ENCODE results near the gene CBR1. TPM values are rescaled to one million over a fixed set of nuclear protein-coding genes. Genes with fewer than 3 reads are reported as not detected.

Gene CBR1
- total RNA-seq, 2 experiments from 2014 or later, result 5.2 to 6.8 TPM

DNA sequence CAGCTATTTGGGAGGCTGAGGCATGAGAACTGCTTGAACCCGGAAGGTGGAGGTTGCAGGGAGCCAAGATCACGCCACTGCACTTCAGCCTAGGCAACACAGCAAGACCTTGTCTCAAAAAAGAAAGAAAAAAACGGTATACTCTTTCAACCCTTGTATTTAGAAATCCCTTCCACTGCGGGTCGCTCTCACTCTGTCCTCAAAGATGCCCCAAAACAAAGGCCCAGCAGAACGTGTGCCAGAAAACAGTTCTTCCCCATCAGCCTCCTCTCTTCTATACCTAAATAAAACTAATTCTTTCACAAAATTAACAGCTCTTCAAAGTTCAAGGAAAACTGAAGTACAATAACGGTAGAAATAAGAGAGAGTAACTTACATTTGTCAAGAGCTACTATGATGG lies 22.7 kb upstream of the CBR1 start:
- Mint-ChIP-seq H3K27ac (no peak overlapping the region), H3K36me3 (ENCODE audit: low read depth) (peaks cover 90% of the 10 kb centered on the region), H3K9me3 (no peaks in the 10 kb centered on the region), H3K4me1 (ENCODE audit: low read depth) (no peaks in the 10 kb centered on the region), H3K4me3 (no peak overlapping the region), H3K27me3 (no peaks in the 10 kb centered on the region)
- Histone ChIP-seq H3K27me3 (ENCODE audit: control insufficient read depth in 1 of 2, insufficient read depth in 2 of 2, low read length in 2 of 2) (no peaks in the 10 kb centered on the region), H3K27ac (ENCODE audit: low read depth in 1 of 2, low read length in 2 of 2) (no peak overlapping the region), H3K9me3 (ENCODE audit: control insufficient read depth in 1 of 2, insufficient read depth in 1 of 2, low read length in 2 of 2) (no peaks in the 10 kb centered on the region), H3K4me1 (ENCODE audit: insufficient read depth, low read length) (no peaks in the 10 kb centered on the region), H3K4me3 (ENCODE audit: low read length) (no peak overlapping the region), H3K36me3 (ENCODE audit: insufficient read depth, low read length) (peaks cover 78% of the 10 kb centered on the region)
- CTCF ChIA-PET, result no interaction called here
- POLR2A ChIA-PET, result no interaction called here
- TF ChIP-seq, protein P1, sequence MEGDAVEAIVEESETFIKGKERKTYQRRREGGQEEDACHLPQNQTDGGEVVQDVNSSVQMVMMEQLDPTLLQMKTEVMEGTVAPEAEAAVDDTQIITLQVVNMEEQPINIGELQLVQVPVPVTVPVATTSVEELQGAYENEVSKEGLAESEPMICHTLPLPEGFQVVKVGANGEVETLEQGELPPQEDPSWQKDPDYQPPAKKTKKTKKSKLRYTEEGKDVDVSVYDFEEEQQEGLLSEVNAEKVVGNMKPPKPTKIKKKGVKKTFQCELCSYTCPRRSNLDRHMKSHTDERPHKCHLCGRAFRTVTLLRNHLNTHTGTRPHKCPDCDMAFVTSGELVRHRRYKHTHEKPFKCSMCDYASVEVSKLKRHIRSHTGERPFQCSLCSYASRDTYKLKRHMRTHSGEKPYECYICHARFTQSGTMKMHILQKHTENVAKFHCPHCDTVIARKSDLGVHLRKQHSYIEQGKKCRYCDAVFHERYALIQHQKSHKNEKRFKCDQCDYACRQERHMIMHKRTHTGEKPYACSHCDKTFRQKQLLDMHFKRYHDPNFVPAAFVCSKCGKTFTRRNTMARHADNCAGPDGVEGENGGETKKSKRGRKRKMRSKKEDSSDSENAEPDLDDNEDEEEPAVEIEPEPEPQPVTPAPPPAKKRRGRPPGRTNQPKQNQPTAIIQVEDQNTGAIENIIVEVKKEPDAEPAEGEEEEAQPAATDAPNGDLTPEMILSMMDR (IDR thresholded peaks at IDR 0.05), result no peak
- DNase-seq (no peak), ATAC-seq (ENCODE audit: poor library complexity) (no peak)
- intact Hi-C loops (cut with DNase I, micrococcal nuclease), result no loop called here

DNA sequence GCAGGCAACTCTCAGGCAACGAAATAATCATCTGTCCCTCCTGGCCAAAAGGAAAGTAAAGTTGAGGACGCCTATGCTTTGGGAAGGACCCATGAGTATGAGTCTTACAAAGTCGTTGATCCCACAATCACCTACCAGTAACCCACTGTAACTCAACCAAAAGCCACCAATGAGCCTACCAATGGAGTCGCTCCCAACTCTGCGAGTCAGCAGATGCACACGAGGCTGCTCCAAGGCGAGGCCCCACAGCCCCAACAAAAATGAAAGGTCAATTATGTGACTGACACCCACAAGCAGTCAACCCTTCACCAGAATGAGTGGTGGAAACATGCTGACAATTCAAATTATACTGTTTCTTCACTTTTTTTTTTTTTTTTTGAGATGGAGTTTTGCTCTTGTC lies 21.5 kb upstream of the CBR1 start:
- no peak overlapping the region for H3K4me3 Mint-ChIP-seq
- DNase-seq (no peak), ATAC-seq (ENCODE audit: poor library complexity) (no peak)
- Histone ChIP-seq H3K4me3 (ENCODE audit: low read length) (no peak overlapping the region), H3K4me1 (ENCODE audit: insufficient read depth, low read length) (no peaks in the 10 kb centered on the region), H3K9me3 (ENCODE audit: control insufficient read depth in 1 of 2, insufficient read depth in 1 of 2, low read length in 2 of 2) (no peaks in the 10 kb centered on the region), H3K36me3 (ENCODE audit: insufficient read depth, low read length) (peaks cover 76% of the 10 kb centered on the region), H3K27me3 (ENCODE audit: control insufficient read depth in 1 of 2, insufficient read depth in 2 of 2, low read length in 2 of 2) (no peaks in the 10 kb centered on the region), H3K27ac (ENCODE audit: low read depth in 1 of 2, low read length in 2 of 2) (no peak overlapping the region)
- no peaks in the 10 kb centered on the region for H3K27me3 Mint-ChIP-seq
- H3K36me3 Mint-ChIP-seq (ENCODE audit: low read depth), result peaks cover 88% of the 10 kb centered on the region
- peaks cover 4% of the 10 kb centered on the region for H3K4me1 Mint-ChIP-seq (ENCODE audit: low read depth)
- intact Hi-C loops (cut with DNase I, micrococcal nuclease), result no loop called here
- TF ChIP-seq, protein P1 (IDR thresholded peaks at IDR 0.05), result no peak
- POLR2A ChIA-PET, result interaction anchor here (0.7 kb wide), 1 partner anchor 12 kb away, joined by 5 read pairs; the partner anchor contains the start of gene SETD4
- CTCF ChIA-PET, result no interaction called here
- H3K27ac Mint-ChIP-seq, result no peak overlapping the region
- H3K9me3 Mint-ChIP-seq, result no peaks in the 10 kb centered on the region

DNA sequence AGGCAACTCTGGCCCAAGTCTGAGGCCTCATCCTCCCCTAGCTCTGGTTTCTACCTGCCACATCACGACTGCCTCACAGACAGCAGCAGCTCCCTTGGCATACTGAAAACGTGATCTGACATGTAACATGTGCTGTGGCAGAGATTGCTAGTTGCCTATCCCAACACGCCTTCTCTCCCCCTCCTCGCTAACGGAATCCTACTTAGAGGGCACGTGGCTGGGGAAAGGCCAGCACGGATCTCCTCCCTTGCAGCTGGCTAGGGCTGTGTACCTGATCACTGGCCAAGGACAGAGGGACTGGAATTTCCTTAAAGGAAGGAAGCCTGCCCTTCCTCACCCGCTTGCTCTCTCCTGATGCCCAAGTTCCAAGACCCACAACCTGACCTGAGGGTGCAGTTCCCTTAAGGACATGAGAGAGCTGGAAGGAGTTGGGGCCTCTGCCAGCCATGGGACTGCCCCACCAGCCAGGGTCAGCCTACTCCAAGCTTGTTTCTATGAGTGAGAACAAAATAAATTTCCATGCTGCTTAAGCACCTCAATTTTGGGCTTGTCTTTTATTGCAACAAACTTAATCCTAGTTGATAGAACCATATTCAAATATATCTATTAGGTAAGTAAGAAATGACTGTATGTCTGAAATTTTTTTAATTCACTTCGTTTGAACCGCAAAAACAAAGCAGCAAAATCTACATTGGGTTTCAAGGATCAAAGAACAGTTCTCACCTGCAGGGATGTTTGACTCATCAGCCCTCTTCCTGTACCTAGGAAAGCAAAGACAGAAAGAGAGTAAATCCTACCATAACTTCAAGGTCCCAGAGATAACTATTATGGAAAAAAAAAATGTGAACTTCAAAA lies 16.7 kb upstream of the CBR1 start:
- no peak overlapping the region for H3K4me3 ChIP-seq (ENCODE audit: low read length)
- peaks cover 9% of the 10 kb centered on the region for H3K4me1 ChIP-seq (ENCODE audit: insufficient read depth, low read length)
- H3K27ac ChIP-seq (ENCODE audit: low read depth in 1 of 2, low read length in 2 of 2), result no peak overlapping the region
- H3K9me3 Mint-ChIP-seq, result no peaks in the 10 kb centered on the region
- H3K27me3 ChIP-seq (ENCODE audit: control insufficient read depth in 1 of 2, insufficient read depth in 2 of 2, low read length in 2 of 2), result no peaks in the 10 kb centered on the region
- intact Hi-C loops (cut with DNase I, micrococcal nuclease), result loop anchor here in 1 of 2 experiments (10.0 kb wide), 1 partner anchor 1312 kb away; the partner anchor contains the start of gene DYRK1A
- DNase-seq (no peak), ATAC-seq (ENCODE audit: poor library complexity) (no peak)
- POLR2A ChIA-PET, result no interaction called here
- no peak overlapping the region for H3K27ac Mint-ChIP-seq
- H3K4me3 Mint-ChIP-seq, result no peak overlapping the region
- peaks cover 78% of the 10 kb centered on the region for H3K36me3 ChIP-seq (ENCODE audit: insufficient read depth, low read length)
- H3K4me1 Mint-ChIP-seq (ENCODE audit: low read depth), result peaks cover 19% of the 10 kb centered on the region
- no peaks in the 10 kb centered on the region for H3K27me3 Mint-ChIP-seq
- CTCF ChIA-PET, result interaction anchor here (1.3 kb wide), 1 partner anchor 59 kb away, joined by 3 read pairs; no protein-coding TSS in a partner anchor
- H3K9me3 ChIP-seq (ENCODE audit: control insufficient read depth in 1 of 2, insufficient read depth in 1 of 2, low read length in 2 of 2), result no peaks in the 10 kb centered on the region
- H3K36me3 Mint-ChIP-seq (ENCODE audit: low read depth), result peaks cover 88% of the 10 kb centered on the region
- TF ChIP-seq, protein P1 (IDR thresholded peaks at IDR 0.05), result no peak

Measured in CD4-positive, alpha-beta T cell (primary cell).